ENCODE measurements around the gene FAM149B1. TPM values are rescaled to one million over a fixed set of nuclear protein-coding genes. Genes with fewer than 3 reads are reported as not detected.
A peak's percentile ranks its signal among the peaks of the same experiment; 100 is the strongest.

Gene FAM149B1
- total RNA-seq, 1 experiment from 2014 or later = 17.5 TPM

DNA sequence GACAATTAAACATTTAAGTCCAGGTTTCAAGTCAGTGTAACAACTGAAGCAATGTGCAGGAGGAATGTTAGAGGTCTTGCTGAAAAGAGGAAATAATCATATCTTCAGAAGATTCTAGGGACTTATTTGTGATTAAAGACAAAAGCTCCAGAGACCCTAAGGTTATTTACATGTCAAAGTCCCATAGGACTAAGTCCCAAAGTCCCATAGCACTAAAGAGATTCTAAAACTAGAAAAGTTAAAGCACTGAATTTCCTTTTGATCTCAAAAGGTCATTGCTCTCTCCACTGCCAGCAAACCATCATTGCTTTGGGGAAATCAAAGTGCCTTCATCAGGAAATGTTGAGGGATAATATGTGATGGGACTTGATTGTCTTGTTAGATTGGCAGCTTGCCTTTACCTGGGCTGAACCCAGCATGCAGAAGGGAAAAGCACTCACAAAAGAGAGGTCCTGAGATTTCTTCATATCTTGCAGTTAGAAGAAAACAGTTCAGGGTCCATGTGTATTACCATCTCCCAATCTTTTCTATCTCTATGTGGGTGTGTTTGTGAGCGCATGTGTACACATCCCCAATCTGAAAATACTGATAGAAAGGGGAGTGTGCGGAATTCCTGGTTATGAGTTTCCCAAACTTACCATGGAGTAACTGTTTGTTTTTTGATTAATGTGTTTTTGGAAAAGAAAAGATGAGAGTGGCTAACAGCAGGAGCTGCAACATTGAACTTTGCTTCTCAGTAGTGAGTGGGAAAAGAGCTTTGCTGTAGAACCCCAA, 35.8 kb upstream of the FAM149B1 start:
- Histone ChIP-seq H3K79me2 (ENCODE audit: insufficient read depth, low read length) (no peaks in the 10 kb centered on the region; the same call in 1 of the 2 replicates), H2AFZ (ENCODE audit: low read depth, low read length, poor library complexity, severe bottlenecking) (no peak overlapping the region), H3K27me3 (ENCODE audit: insufficient read depth, low read length) (no peaks in the 10 kb centered on the region), H3K4me1 (ENCODE audit: control insufficient read depth in 1 of 2, insufficient read depth in 2 of 2, low read length in 2 of 2) (no peaks in the 10 kb centered on the region), H3K4me3 (replicated peaks in 1 of 2; ENCODE audit: low read depth in 1 of 2, low read length in 2 of 2) (no peak overlapping the region), H3K36me3 (ENCODE audit: control insufficient read depth in 1 of 2, insufficient read depth in 2 of 2, low read length in 2 of 2) (peaks cover 40 to 60% of the 10 kb centered on the region in 2 experiments), H4K20me1 (ENCODE audit: insufficient read depth) (no peaks in the 10 kb centered on the region), H3K4me2 (ENCODE audit: low read length) (no peak overlapping the region), H3K27ac (ENCODE audit: low read depth, low read length) (no peak overlapping the region), H3K9me2 (ENCODE audit: insufficient read depth) (no peaks in the 10 kb centered on the region), H3K9ac (ENCODE audit: low read length) (no peak overlapping the region), H3K9me3 (ENCODE audit: control insufficient read depth in 1 of 2, insufficient read depth in 1 of 2, low read depth in 1 of 2, low read length in 2 of 2) (no peaks in the 10 kb centered on the region)
- ATAC-seq (no peak), DNase-seq (ENCODE audit: low read depth, low spot score) (no peak)
- intact Hi-C loops (cut with micrococcal nuclease) = no loop called here
- ChIA-PET RAD21 (ENCODE audit: low non-redundant PET in 1 of 2, low total read pairs in 2 of 2, uncharacterized antibody in 2 of 2, unreplicated experiment in 2 of 2) (no interaction called here), CTCF (no interaction called here), POLR2A (interaction anchor here (0.6 kb wide), 1 partner anchor 10 kb away, joined by 3 read pairs; no protein-coding TSS in a partner anchor)
- TF ChIP-seq EZH2 (IDR thresholded peaks at IDR 0.05) = no peak
- TF ChIP-seq, protein P1, sequence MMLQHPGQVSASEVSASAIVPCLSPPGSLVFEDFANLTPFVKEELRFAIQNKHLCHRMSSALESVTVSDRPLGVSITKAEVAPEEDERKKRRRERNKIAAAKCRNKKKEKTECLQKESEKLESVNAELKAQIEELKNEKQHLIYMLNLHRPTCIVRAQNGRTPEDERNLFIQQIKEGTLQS (IDR thresholded peaks at IDR 0.05) = no peak
- TF ChIP-seq RAD21 (IDR thresholded peaks at IDR 0.05; ENCODE audit: low read depth) = no peak
- TF ChIP-seq, protein P2, sequence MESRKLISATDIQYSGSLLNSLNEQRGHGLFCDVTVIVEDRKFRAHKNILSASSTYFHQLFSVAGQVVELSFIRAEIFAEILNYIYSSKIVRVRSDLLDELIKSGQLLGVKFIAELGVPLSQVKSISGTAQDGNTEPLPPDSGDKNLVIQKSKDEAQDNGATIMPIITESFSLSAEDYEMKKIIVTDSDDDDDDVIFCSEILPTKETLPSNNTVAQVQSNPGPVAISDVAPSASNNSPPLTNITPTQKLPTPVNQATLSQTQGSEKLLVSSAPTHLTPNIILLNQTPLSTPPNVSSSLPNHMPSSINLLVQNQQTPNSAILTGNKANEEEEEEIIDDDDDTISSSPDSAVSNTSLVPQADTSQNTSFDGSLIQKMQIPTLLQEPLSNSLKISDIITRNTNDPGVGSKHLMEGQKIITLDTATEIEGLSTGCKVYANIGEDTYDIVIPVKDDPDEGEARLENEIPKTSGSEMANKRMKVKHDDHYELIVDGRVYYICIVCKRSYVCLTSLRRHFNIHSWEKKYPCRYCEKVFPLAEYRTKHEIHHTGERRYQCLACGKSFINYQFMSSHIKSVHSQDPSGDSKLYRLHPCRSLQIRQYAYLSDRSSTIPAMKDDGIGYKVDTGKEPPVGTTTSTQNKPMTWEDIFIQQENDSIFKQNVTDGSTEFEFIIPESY (IDR thresholded peaks at IDR 0.05; ENCODE audit: extremely low read depth, insufficient replicate concordance, low read length) = no peak
- BruUV-seq (replicated peaks) = TSS peak; percentile 18

DNA sequence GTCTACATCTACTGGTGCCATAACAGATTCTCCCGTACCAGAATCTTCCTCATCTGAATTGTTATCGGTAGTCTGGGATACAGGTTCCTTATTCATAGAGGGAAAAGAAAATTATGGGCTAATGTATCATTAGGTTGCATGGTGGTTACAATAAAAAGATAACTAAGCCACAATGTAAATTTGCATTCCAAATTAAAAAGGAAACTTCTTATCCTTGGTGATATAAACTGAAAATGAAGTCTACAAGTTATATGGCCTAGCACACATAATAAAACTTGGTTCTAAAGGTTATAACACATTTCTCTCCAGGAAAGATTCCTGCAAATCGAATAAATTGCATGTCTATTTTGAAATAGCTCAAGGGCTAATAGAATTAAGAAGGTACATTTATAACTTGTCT, 33.2 kb upstream of the FAM149B1 start:
- POLR2A ChIA-PET = no interaction called here
- H3K4me2 ChIP-seq (ENCODE audit: low read length) = no peak overlapping the region

More for the DNA sequence above, 33.2 kb upstream of the FAM149B1 start:
- no peak overlapping the region for H3K4me3 ChIP-seq (replicated peaks in 1 of 2; ENCODE audit: low read depth in 1 of 2, low read length in 2 of 2)
- intact Hi-C loops (cut with micrococcal nuclease) = no loop called here
- H3K27me3 ChIP-seq (ENCODE audit: insufficient read depth, low read length) = no peaks in the 10 kb centered on the region
- no peaks in the 10 kb centered on the region; a peak in 1 of 4 replicates for H3K4me1 ChIP-seq (ENCODE audit: control insufficient read depth in 1 of 2, insufficient read depth in 2 of 2, low read length in 2 of 2)
- DNase-seq (ENCODE audit: low read depth, low spot score) (no peak), ATAC-seq (no peak)
- peaks cover 40 to 67% of the 10 kb centered on the region in 2 experiments for H3K36me3 ChIP-seq (ENCODE audit: control insufficient read depth in 1 of 2, insufficient read depth in 2 of 2, low read length in 2 of 2)
- H3K9me2 ChIP-seq (ENCODE audit: insufficient read depth) = no peaks in the 10 kb centered on the region
- ChIA-PET CTCF (no interaction called here), RAD21 (ENCODE audit: low non-redundant PET in 1 of 2, low total read pairs in 2 of 2, uncharacterized antibody in 2 of 2, unreplicated experiment in 2 of 2) (no interaction called here)
- H2AFZ ChIP-seq (ENCODE audit: low read depth, low read length, poor library complexity, severe bottlenecking) = no peak overlapping the region
- no peaks in the 10 kb centered on the region; the same call in 1 of the 2 replicates for H3K79me2 ChIP-seq (ENCODE audit: insufficient read depth, low read length)
- BruUV-seq (replicated peaks) = no TSS peak
- no peak overlapping the region for H3K27ac ChIP-seq (ENCODE audit: low read depth, low read length)
- H4K20me1 ChIP-seq (ENCODE audit: insufficient read depth) = no peaks in the 10 kb centered on the region
- H3K9me3 ChIP-seq (ENCODE audit: control insufficient read depth in 1 of 2, insufficient read depth in 1 of 2, low read depth in 1 of 2, low read length in 2 of 2) = no peaks in the 10 kb centered on the region
- H3K9ac ChIP-seq (ENCODE audit: low read length) = no peak overlapping the region
- TF ChIP-seq, protein P3, sequence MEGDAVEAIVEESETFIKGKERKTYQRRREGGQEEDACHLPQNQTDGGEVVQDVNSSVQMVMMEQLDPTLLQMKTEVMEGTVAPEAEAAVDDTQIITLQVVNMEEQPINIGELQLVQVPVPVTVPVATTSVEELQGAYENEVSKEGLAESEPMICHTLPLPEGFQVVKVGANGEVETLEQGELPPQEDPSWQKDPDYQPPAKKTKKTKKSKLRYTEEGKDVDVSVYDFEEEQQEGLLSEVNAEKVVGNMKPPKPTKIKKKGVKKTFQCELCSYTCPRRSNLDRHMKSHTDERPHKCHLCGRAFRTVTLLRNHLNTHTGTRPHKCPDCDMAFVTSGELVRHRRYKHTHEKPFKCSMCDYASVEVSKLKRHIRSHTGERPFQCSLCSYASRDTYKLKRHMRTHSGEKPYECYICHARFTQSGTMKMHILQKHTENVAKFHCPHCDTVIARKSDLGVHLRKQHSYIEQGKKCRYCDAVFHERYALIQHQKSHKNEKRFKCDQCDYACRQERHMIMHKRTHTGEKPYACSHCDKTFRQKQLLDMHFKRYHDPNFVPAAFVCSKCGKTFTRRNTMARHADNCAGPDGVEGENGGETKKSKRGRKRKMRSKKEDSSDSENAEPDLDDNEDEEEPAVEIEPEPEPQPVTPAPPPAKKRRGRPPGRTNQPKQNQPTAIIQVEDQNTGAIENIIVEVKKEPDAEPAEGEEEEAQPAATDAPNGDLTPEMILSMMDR (IDR thresholded peaks at IDR 0.05 in 2 of 3, conservative IDR thresholded peaks at IDR 0.05 in 1 of 3; ENCODE audit: borderline replicate concordance in 1 of 3, insufficient read depth in 1 of 3, low read depth in 2 of 3, low read length in 2 of 3) = no peak
- TF ChIP-seq CEBPB (IDR thresholded peaks at IDR 0.05; ENCODE audit: low read depth) = no peak
- no peak for TF ChIP-seq ZNF274 (IDR thresholded peaks at IDR 0.05; ENCODE audit: low read depth, low read length)
- TF ChIP-seq FOSL1 (IDR thresholded peaks at IDR 0.05; ENCODE audit: low read depth) = no peak

Data from HCT116 (cell line).